H1 (cell line): ENCODE data around the gene SLC6A7.
A peak's percentile ranks its signal among the peaks of the same experiment; 100 is the strongest.

Experiments
- CEBPB ChIP-seq: IDR thresholded peaks from 2 replicates; pipeline ENCODE4 v1.6.1; 2012; ENCODE audit warnings: low read depth, low read length
- EZH2 ChIP-seq: fragments of 200-600 bp; sonication (generic); IDR thresholded peaks from 2 replicates; pipeline ENCODE4 v1.7.1; 2012; ENCODE audit warnings: low read depth, mild to moderate bottlenecking, moderate library complexity, low read length, inconsistent platforms; ENCODE audit not compliant: severe bottlenecking
- GABPA ChIP-seq: IDR thresholded peaks from 2 replicates; pipeline ENCODE4 v1.6.1; 2011; ENCODE audit warnings: mild to moderate bottlenecking, low read length, moderate library complexity, borderline replicate concordance; ENCODE audit not compliant: insufficient read depth
- POLR2A ChIP-seq, 2 experiments: IDR thresholded peaks; 1 replicate in 1 of 2; 2 replicates in 1 of 2; pipeline ENCODE4 v1.6.1; 2011; ENCODE audit warnings: low read depth in 2 of 2, low read length in 2 of 2, mild to moderate bottlenecking in 2 of 2; ENCODE audit errors: control extremely low read depth in 1 of 2
- POLR2AphosphoS5 ChIP-seq: IDR thresholded peaks from 2 replicates; pipeline ENCODE4 v1.6.1; 2011; ENCODE audit warnings: low read depth, low read length
- RAD21 ChIP-seq, 2 experiments: IDR thresholded peaks in 1 of 2; conservative IDR thresholded peaks in 1 of 2; 2 replicates each; pipeline ENCODE4 v1.6.1; 2011; ENCODE audit warnings: low read depth in 2 of 2, low read length in 2 of 2, improper control_type of control experiment in 1 of 2, inconsistent platforms in 1 of 2, mild to moderate bottlenecking in 1 of 2, moderate library complexity in 1 of 2
- TAF1 ChIP-seq: IDR thresholded peaks from 2 replicates; pipeline ENCODE4 v1.6.1; 2011; ENCODE audit warnings: mild to moderate bottlenecking, low read depth, low read length
- TEAD4 ChIP-seq: IDR thresholded peaks from 2 replicates; pipeline ENCODE4 v1.6.1; 2012; ENCODE audit warnings: low read depth, low read length, inconsistent platforms, mixed read lengths
- YY1 ChIP-seq: IDR thresholded peaks from 2 replicates; pipeline ENCODE4 v1.6.1; 2011; ENCODE audit warnings: low read depth, mild to moderate bottlenecking, low read length
- TF ChIP-seq, protein P1 (sequence below), 3 experiments: IDR thresholded peaks; 1 replicate in 2 of 3; 2 replicates in 1 of 3; pipeline versions ENCODE4 v1.5.1 to v1.6.1; 2011; ENCODE audit warnings: low read length in 3 of 3, mild to moderate bottlenecking in 3 of 3, inconsistent platforms in 2 of 3, low read depth in 1 of 3, moderate library complexity in 1 of 3; ENCODE audit not compliant: insufficient read depth in 1 of 3; ENCODE audit errors: control extremely low read depth in 1 of 3
- TF ChIP-seq, protein P2 (sequence below): IDR thresholded peaks from 2 replicates; pipeline ENCODE4 v1.6.1; 2012; ENCODE audit warnings: inconsistent platforms

GRCh38 chr5:150190503-150190979 lies 679 bp downstream of the SLC6A7 start:
- TF ChIP-seq TEAD4 (no peak), YY1 (no peak), POLR2AphosphoS5 (no peak), RAD21 (IDR thresholded peaks at IDR 0.05 in 1 of 2, conservative IDR thresholded peaks at IDR 0.05 in 1 of 2; ENCODE audit: low read depth in 2 of 2, low read length in 2 of 2) (no peak), POLR2A (IDR thresholded peaks at IDR 0.05; ENCODE audit: control extremely low read depth in 1 of 2, low read depth in 2 of 2, low read length in 2 of 2) (no peak), CEBPB (no peak), GABPA (no peak), EZH2 (peak; percentile 44), TAF1 (no peak)
- TF ChIP-seq, protein P1, sequence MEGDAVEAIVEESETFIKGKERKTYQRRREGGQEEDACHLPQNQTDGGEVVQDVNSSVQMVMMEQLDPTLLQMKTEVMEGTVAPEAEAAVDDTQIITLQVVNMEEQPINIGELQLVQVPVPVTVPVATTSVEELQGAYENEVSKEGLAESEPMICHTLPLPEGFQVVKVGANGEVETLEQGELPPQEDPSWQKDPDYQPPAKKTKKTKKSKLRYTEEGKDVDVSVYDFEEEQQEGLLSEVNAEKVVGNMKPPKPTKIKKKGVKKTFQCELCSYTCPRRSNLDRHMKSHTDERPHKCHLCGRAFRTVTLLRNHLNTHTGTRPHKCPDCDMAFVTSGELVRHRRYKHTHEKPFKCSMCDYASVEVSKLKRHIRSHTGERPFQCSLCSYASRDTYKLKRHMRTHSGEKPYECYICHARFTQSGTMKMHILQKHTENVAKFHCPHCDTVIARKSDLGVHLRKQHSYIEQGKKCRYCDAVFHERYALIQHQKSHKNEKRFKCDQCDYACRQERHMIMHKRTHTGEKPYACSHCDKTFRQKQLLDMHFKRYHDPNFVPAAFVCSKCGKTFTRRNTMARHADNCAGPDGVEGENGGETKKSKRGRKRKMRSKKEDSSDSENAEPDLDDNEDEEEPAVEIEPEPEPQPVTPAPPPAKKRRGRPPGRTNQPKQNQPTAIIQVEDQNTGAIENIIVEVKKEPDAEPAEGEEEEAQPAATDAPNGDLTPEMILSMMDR (IDR thresholded peaks at IDR 0.05; ENCODE audit: control extremely low read depth in 1 of 3, insufficient read depth in 1 of 3, low read depth in 1 of 3, low read length in 3 of 3), result no peak
- TF ChIP-seq, protein P2, sequence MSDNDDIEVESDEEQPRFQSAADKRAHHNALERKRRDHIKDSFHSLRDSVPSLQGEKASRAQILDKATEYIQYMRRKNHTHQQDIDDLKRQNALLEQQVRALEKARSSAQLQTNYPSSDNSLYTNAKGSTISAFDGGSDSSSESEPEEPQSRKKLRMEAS, result no peak
